ENCODE data around the gene TUBG2. TPM values are rescaled to one million over a fixed set of nuclear protein-coding genes. Genes with fewer than 3 reads are reported as not detected.

TUBG2 gene
- total RNA-seq, 1 experiment from 2014 or later: 21.3 TPM

DNA sequence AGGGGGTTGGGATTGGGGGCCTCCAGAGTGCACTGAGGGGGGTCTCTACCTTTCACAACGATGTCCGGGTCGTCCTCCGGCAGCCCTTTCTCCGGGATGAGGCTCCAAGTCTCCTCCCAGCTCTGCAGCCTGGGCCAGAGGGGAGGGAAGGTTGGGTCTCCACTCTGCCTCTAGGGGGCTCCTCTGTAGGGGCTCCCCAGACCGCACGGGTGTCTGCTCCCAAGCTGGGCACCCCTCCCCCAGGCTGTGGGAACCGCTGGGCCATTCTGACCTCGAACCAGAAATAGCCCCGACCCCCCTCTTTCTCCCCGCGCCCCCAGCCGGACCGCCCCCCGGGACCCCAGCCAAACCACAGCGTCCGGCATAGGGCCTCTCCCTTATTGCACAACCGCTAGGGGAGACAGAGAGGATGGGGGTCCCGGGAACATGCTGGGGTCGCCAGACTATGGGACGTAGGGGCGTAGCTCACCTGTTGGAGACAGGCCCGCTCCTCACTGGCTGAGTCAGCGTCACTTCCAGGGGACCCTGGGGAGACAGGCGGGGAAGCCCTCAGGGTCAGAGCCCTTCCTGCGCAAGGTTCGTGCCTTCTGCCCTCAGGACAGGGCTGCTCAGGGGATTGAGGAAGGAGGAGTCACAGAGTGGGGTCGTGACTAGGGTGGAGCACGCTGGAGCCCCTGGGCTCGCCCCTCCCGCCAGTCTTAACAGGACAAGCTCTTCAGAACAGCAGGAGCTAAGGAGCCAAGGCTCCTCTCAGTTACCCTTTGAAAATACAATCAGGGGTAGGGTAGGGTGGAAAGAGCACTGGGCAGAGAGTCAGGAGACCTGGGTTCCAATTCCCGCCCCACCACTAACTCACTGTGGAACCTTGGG lies 15.0 kb downstream of the TUBG2 start:
- BruUV-seq (replicated peaks): no TSS peak
- peak overlapping the region; percentile 86 for H3K4me3 Mint-ChIP-seq (ENCODE audit: unreplicated experiment)
- peak; percentile 58 for TF ChIP-seq CTCF (IDR thresholded peaks at IDR 0.05; ENCODE audit: unreplicated experiment)
- H3K27ac Mint-ChIP-seq (ENCODE audit: low read depth, unreplicated experiment): no peak overlapping the region
- H3K4me1 Mint-ChIP-seq (ENCODE audit: insufficient read depth, unreplicated experiment): peaks cover 21% of the 10 kb centered on the region
- H3K36me3 Mint-ChIP-seq (ENCODE audit: insufficient read depth, unreplicated experiment): peaks cover 40% of the 10 kb centered on the region
- peak; percentile 68 for DNase-seq (ENCODE audit: unreplicated experiment)
- ChIA-PET CTCF (interaction anchor here (0.6 to 3.4 kb wide), 6 partner anchors 14 to 96 kb away, joined by 3 to 13 read pairs (median 3); partner anchors contain the start of genes PSMC3IP and TUBG1), POLR2A (interaction anchor here (0.6 to 10.9 kb wide), 10 partner anchors 13 to 160 kb away, joined by 3 to 158 read pairs (median 9); partner anchors contain the start of genes PSMC3IP, RETREG3, TUBG1 and TUBG2)
- intact Hi-C loops (cut with micrococcal nuclease): no loop called here
- H3K9me3 Mint-ChIP-seq (ENCODE audit: unreplicated experiment): no peaks in the 10 kb centered on the region
- no peaks in the 10 kb centered on the region for H3K27me3 Mint-ChIP-seq (ENCODE audit: insufficient read depth, unreplicated experiment)

- Mint-ChIP-seq H3K4me3 (ENCODE audit: unreplicated experiment) (peak overlapping the region; percentile 86), H3K4me1 (ENCODE audit: insufficient read depth, unreplicated experiment) (peaks cover 16% of the 10 kb centered on the region), H3K27ac (ENCODE audit: low read depth, unreplicated experiment) (no peak overlapping the region), H3K9me3 (ENCODE audit: unreplicated experiment) (no peaks in the 10 kb centered on the region), H3K36me3 (ENCODE audit: insufficient read depth, unreplicated experiment) (peaks cover 35% of the 10 kb centered on the region), H3K27me3 (ENCODE audit: insufficient read depth, unreplicated experiment) (no peaks in the 10 kb centered on the region)
- POLR2A ChIA-PET: interaction anchor here (0.7 to 10.9 kb wide), 8 partner anchors 14 to 97 kb away, joined by 3 to 158 read pairs (median 9); partner anchors contain the start of genes PSMC3IP, RETREG3, TUBG1 and TUBG2
- peak; percentile 46 for DNase-seq (ENCODE audit: unreplicated experiment)
- intact Hi-C loops (cut with micrococcal nuclease): loop anchor here (5.0 kb wide), 2 partner anchors 53 to 68 kb away; partner anchors contain the start of genes RETREG3 and TUBG1
- CTCF ChIA-PET: interaction anchor here (0.6 to 3.4 kb wide), 6 partner anchors 15 to 97 kb away, joined by 3 to 13 read pairs (median 3); partner anchors contain the start of genes PSMC3IP and TUBG1
- no peak for TF ChIP-seq CTCF (IDR thresholded peaks at IDR 0.05; ENCODE audit: unreplicated experiment)
- BruUV-seq (replicated peaks): no TSS peak
Measured at GRCh38 chr17:42674755-42675347, 15.8 kb downstream of the TUBG2 start.

DNA sequence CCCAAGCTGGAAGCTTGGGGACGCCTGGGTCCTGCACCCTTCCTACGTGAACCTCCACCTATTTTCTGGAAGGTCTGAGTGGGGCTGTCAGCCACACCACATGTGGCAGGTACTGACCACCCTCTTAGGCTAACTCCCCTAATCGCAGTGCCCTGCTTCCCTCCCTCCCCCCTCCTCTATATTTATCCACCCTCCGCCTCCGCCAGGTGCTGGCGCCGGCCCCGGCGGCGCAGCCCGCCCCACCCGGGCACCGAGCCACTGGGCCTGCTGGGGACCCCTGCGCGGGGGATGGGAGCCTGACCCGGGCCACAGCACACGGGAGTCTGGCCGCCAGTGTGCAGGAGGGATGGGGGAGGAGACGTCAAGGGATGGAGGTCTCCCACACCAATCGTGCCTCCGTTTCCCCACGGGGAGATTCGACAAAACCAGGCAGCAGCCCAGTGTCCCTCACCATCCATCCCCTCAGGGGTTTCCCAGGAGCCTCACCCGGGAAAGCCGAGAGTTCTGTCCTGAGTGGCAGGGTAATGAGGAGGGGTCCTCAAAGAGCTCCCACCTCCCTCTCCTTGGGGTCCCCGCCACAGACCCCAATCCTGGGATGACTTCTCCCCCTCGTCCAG lies 16.4 kb downstream of the TUBG2 start:
- H3K9me3 Mint-ChIP-seq (ENCODE audit: unreplicated experiment): no peaks in the 10 kb centered on the region
- peak overlapping the region; percentile 86 for H3K4me3 Mint-ChIP-seq (ENCODE audit: unreplicated experiment)
- peaks cover 16% of the 10 kb centered on the region for H3K4me1 Mint-ChIP-seq (ENCODE audit: insufficient read depth, unreplicated experiment)
- DNase-seq (ENCODE audit: unreplicated experiment): peak; percentile 17
- intact Hi-C loops (cut with micrococcal nuclease): loop anchor here (5.0 kb wide), 2 partner anchors 53 to 68 kb away; partner anchors contain the start of genes RETREG3 and TUBG1
- H3K27ac Mint-ChIP-seq (ENCODE audit: low read depth, unreplicated experiment): peak overlapping the region; percentile 42
- POLR2A ChIA-PET: interaction anchor here (0.6 to 10.9 kb wide), 16 partner anchors 8 to 470 kb away, joined by 3 to 158 read pairs (median 12); partner anchors contain the start of genes COASY, NAGLU, PSMC3IP and RETREG3
- CTCF ChIA-PET: interaction anchor here (1.0 to 6.3 kb wide), 4 partner anchors 8 to 98 kb away, joined by 3 to 61 read pairs (median 32); partner anchors contain the start of genes PSMC3IP and TUBG1
- no TSS peak for BruUV-seq (replicated peaks)
- TF ChIP-seq CTCF (IDR thresholded peaks at IDR 0.05; ENCODE audit: unreplicated experiment): no peak
- no peaks in the 10 kb centered on the region for H3K27me3 Mint-ChIP-seq (ENCODE audit: insufficient read depth, unreplicated experiment)
- peaks cover 32% of the 10 kb centered on the region for H3K36me3 Mint-ChIP-seq (ENCODE audit: insufficient read depth, unreplicated experiment)
